Activated naive CD4-positive, alpha-beta T cell treated with anti-CD3 and anti-CD28 coated beads, Interleukin-2, amount 50 U/mL, for 72 hours (primary cell): Measurements from ENCODE around the gene FBXW11. TPM values are rescaled to one million over a fixed set of nuclear protein-coding genes. Genes with fewer than 3 reads are reported as not detected.

Experiments
- ATAC-seq, 2 donors: fragments of 150-1000 bp; cut with Tn5 transposase; 2 replicates each; pipeline ENCODE4 v1.10.0; 2021; ENCODE audit warnings: mild to moderate bottlenecking in 2 of 2, moderate library complexity in 2 of 2
- DNase-seq, 2 donors: peaks; one replicate each; pipeline ENCODE4 v3.0.0; 2021 to 2022; ENCODE audit warnings: low spot score in 2 of 2
- H3K27ac Mint-ChIP-seq, 2 donors: one replicate each; pipeline ENCODE4 v1.8.0; 2022; ENCODE audit warnings: mild to moderate bottlenecking in 2 of 2, mixed read lengths in 2 of 2
- H3K36me3 Mint-ChIP-seq, 2 donors: one replicate each; pipeline ENCODE4 v1.8.0; 2022; ENCODE audit warnings: mixed read lengths in 2 of 2
- H3K9me3 Mint-ChIP-seq, 2 donors: one replicate each; pipeline ENCODE4 v1.8.0; 2022; ENCODE audit warnings: mixed read lengths in 2 of 2
- total RNA-seq, 2 donors: library from RNA; stranded (reverse); gene quantifications; one replicate each; pipeline ENCODE4 v1.2.3, GENCODE V29; 2022

Gene FBXW11
- total RNA-seq, 2 donors from 2014 or later = 40.7 to 41.7 TPM

GRCh38 chr5:171975877-171976667 lies 30.4 kb downstream of the FBXW11 start:
- Mint-ChIP-seq H3K9me3 (peaks cover 3 to 22% of the 10 kb centered on the region in 2 donors), H3K36me3 (peaks cover 1 to 54% of the 10 kb centered on the region in 2 donors), H3K27ac (no peak overlapping the region)
- ATAC-seq = no peak
- DNase-seq = no peak

- Mint-ChIP-seq H3K36me3 (peaks cover 6 to 55% of the 10 kb centered on the region in 2 donors), H3K27ac (peak overlapping the region in 1 of 2 donors; percentile 47), H3K9me3 (peaks cover 3 to 27% of the 10 kb centered on the region in 2 donors)
- no peak for DNase-seq
- no peak for ATAC-seq
Measured at GRCh38 chr5:171975262-171975876, 31.1 kb downstream of the FBXW11 start.

GRCh38 chr5:171970826-171971225 lies 35.6 kb downstream of the FBXW11 start:
- Mint-ChIP-seq H3K27ac (no peak overlapping the region), H3K9me3 (peaks cover 0 to 15% of the 10 kb centered on the region in 2 donors), H3K36me3 (peaks cover 6 to 49% of the 10 kb centered on the region in 2 donors)
- no peak for ATAC-seq
- no peak for DNase-seq

- H3K27ac Mint-ChIP-seq = no peak overlapping the region
- peaks cover 6 to 52% of the 10 kb centered on the region in 2 donors for H3K36me3 Mint-ChIP-seq
- peaks cover 0 to 18% of the 10 kb centered on the region in 2 donors for H3K9me3 Mint-ChIP-seq
- ATAC-seq = no peak
- no peak for DNase-seq
Measured at GRCh38 chr5:171969288-171969880, 37.1 kb downstream of the FBXW11 start.

- Mint-ChIP-seq H3K36me3 (peaks cover 6 to 51% of the 10 kb centered on the region in 2 donors), H3K27ac (peak overlapping the region in 1 of 2 donors; percentile 1), H3K9me3 (peaks cover 0 to 18% of the 10 kb centered on the region in 2 donors)
- ATAC-seq = no peak
- DNase-seq = no peak
Measured at GRCh38 chr5:171968531-171968930, 37.9 kb downstream of the FBXW11 start.

GRCh38 chr5:171966964-171967363 lies 39.5 kb downstream of the FBXW11 start:
- H3K9me3 Mint-ChIP-seq = peaks cover 0 to 15% of the 10 kb centered on the region in 2 donors
- no peak for DNase-seq
- H3K36me3 Mint-ChIP-seq = peaks cover 6 to 43% of the 10 kb centered on the region in 2 donors
- H3K27ac Mint-ChIP-seq = peak overlapping the region in 1 of 2 donors; percentile 0
- no peak for ATAC-seq

- H3K9me3 Mint-ChIP-seq = peaks cover 0 to 15% of the 10 kb centered on the region in 2 donors
- H3K36me3 Mint-ChIP-seq = peaks cover 6 to 43% of the 10 kb centered on the region in 2 donors
- no peak for DNase-seq
- H3K27ac Mint-ChIP-seq = peak overlapping the region in 1 of 2 donors; percentile 0
- peak; percentile 53 to 58 for ATAC-seq
Measured at GRCh38 chr5:171966270-171966669, 40.2 kb downstream of the FBXW11 start.

- H3K9me3 Mint-ChIP-seq = peaks cover 0 to 14% of the 10 kb centered on the region in 2 donors
- no peak for DNase-seq
- H3K27ac Mint-ChIP-seq = peak overlapping the region; percentile 0 to 88
- ATAC-seq = peak; percentile 30 to 64
- peaks cover 1 to 39% of the 10 kb centered on the region in 2 donors for H3K36me3 Mint-ChIP-seq
Measured at GRCh38 chr5:171965745-171966144, 40.7 kb downstream of the FBXW11 start.

- Mint-ChIP-seq H3K36me3 (peaks cover 0 to 42% of the 10 kb centered on the region in 2 donors), H3K27ac (no peak overlapping the region), H3K9me3 (peaks cover 0 to 6% of the 10 kb centered on the region in 2 donors)
- ATAC-seq = no peak
- DNase-seq = no peak
Measured at GRCh38 chr5:171963416-171963815, 43.0 kb downstream of the FBXW11 start.

GRCh38 chr5:171961117-171961516 lies 45.3 kb downstream of the FBXW11 start:
- ATAC-seq (peak; percentile 30 to 74), DNase-seq (peak in 1 of 2 donors; percentile 33)
- Mint-ChIP-seq H3K9me3 (peaks cover 0 to 6% of the 10 kb centered on the region in 2 donors), H3K27ac (peak overlapping the region; percentile 25 to 60), H3K36me3 (peaks cover 0 to 30% of the 10 kb centered on the region in 2 donors)

GRCh38 chr5:171957591-171958251 lies 48.7 kb downstream of the FBXW11 start:
- Mint-ChIP-seq H3K36me3 (peaks cover 0 to 18% of the 10 kb centered on the region in 2 donors), H3K27ac (peak overlapping the region; percentile 90 to 92), H3K9me3 (no peaks in the 10 kb centered on the region)
- DNase-seq (peak; percentile 45 to 87), ATAC-seq (peak; percentile 80 to 89)

GRCh38 chr5:171956887-171957495 lies 49.4 kb downstream of the FBXW11 start:
- DNase-seq (no peak), ATAC-seq (no peak)
- Mint-ChIP-seq H3K36me3 (peaks cover 0 to 18% of the 10 kb centered on the region in 2 donors), H3K27ac (peak overlapping the region; percentile 85 to 92), H3K9me3 (no peaks in the 10 kb centered on the region)

GRCh38 chr5:171956314-171956713 lies 50.1 kb downstream of the FBXW11 start:
- no peak for DNase-seq
- Mint-ChIP-seq H3K36me3 (peaks cover 0 to 18% of the 10 kb centered on the region in 2 donors), H3K27ac (no peak overlapping the region), H3K9me3 (no peaks in the 10 kb centered on the region)
- no peak for ATAC-seq

- Mint-ChIP-seq H3K27ac (no peak overlapping the region), H3K9me3 (no peaks in the 10 kb centered on the region), H3K36me3 (peaks cover 0 to 18% of the 10 kb centered on the region in 2 donors)
- no peak for ATAC-seq
- no peak for DNase-seq
Measured at GRCh38 chr5:171955761-171956160, 50.7 kb downstream of the FBXW11 start.

GRCh38 chr5:171954721-171955120 lies 51.7 kb downstream of the FBXW11 start:
- Mint-ChIP-seq H3K9me3 (no peaks in the 10 kb centered on the region), H3K27ac (no peak overlapping the region), H3K36me3 (peaks cover 0 to 11% of the 10 kb centered on the region in 2 donors)
- DNase-seq (no peak), ATAC-seq (no peak)
